ENCODE measurements around the gene CSRNP2. TPM values are rescaled to one million over a fixed set of nuclear protein-coding genes. Genes with fewer than 3 reads are reported as not detected.

The CSRNP2 gene
- total and polyA plus RNA-seq, 2 of the 13 experiments (the other 11 are each of a cell fraction or from before 2014, with no cell fraction given) = 4.8 to 7.3 TPM

GRCh38 chr12:51128919-51129318, 45.5 kb upstream of the CSRNP2 start:
- TF ChIP-seq ZBTB3 (CRISPR knock-in tag; IDR thresholded peaks at IDR 0.05; ENCODE audit: borderline replicate concordance, low read depth) = no peak
- TF ChIP-seq ZNF207 (IDR thresholded peaks at IDR 0.05; ENCODE audit: borderline replicate concordance) = no peak
- no peak for TF ChIP-seq ZNF44 (CRISPR knock-in tag; IDR thresholded peaks at IDR 0.05)
- ATAC-seq = no peak
- H2AFZ ChIP-seq (ENCODE audit: low read length) = no peak overlapping the region
- FAIRE-seq = no peak
- H3K9ac ChIP-seq (ENCODE audit: insufficient read depth, low read depth, low read length) = no peak overlapping the region
- no peaks in the 10 kb centered on the region; a peak in 1 of 5 replicates for H3K36me3 ChIP-seq (replicated peaks in 1 of 2; ENCODE audit: control insufficient read depth in 1 of 2, insufficient read depth in 2 of 2, low read length in 2 of 2)
- 92% methylated on average over 3 of the region's 3 CpGs for WGBS (ENCODE audit: low lambda C conversion rate)
- no TSS peak for BruUV-seq (replicated peaks)
- intact Hi-C loops (cut with micrococcal nuclease; ENCODE audit: unreplicated experiment) = no loop called here
- H3K79me2 ChIP-seq (ENCODE audit: insufficient read depth, low read length) = no peaks in the 10 kb centered on the region
- H3K4me3 ChIP-seq (replicated peaks in 1 of 3; ENCODE audit: insufficient read depth in 1 of 3, low read depth in 2 of 3, low read length in 3 of 3) = no peak overlapping the region
- 0 out of 2 replicates have a peak, but pooled peaks cover 9% of the 10 kb centered on the region for H3K4me1 ChIP-seq (ENCODE audit: insufficient read depth, low read length)
- in situ Hi-C loops (cut with HindIII; ENCODE audit: extremely low pct_ligation_motif_present, low pct_unique_long_range_greater_than_20kb) = no loop called here
- POLR2A ChIA-PET = no interaction called here
- H3K27ac ChIP-seq (ENCODE audit: extremely low read length, insufficient read depth, low read length) = no peak overlapping the region
- CTCF ChIA-PET (ENCODE audit: low intra/inter-chr PET ratio, low total read pairs) = no interaction called here
- H4K20me1 ChIP-seq (ENCODE audit: insufficient read depth, low read length) = no peaks in the 10 kb centered on the region
- DNase-seq (ENCODE audit: low spot score) = no peak
- H3K27me3 ChIP-seq (ENCODE audit: control insufficient read depth in 1 of 2, insufficient read depth in 2 of 2, low read length in 2 of 2) = no peaks in the 10 kb centered on the region
- no peaks in the 10 kb centered on the region for H3K9me3 ChIP-seq (ENCODE audit: low read length)
- no peak overlapping the region for H3K4me2 ChIP-seq (ENCODE audit: low read depth, low read length)

- Histone ChIP-seq H3K9me3 (ENCODE audit: low read length) (no peaks in the 10 kb centered on the region), H3K79me2 (ENCODE audit: insufficient read depth, low read length) (no peaks in the 10 kb centered on the region), H3K4me3 (replicated peaks in 1 of 3; ENCODE audit: insufficient read depth in 1 of 3, low read depth in 2 of 3, low read length in 3 of 3) (no peak overlapping the region), H3K27me3 (ENCODE audit: control insufficient read depth in 1 of 2, insufficient read depth in 2 of 2, low read length in 2 of 2) (no peaks in the 10 kb centered on the region), H3K27ac (ENCODE audit: extremely low read length, insufficient read depth, low read length) (no peak overlapping the region), H3K4me1 (ENCODE audit: insufficient read depth, low read length) (peaks cover 18% of the 10 kb centered on the region), H3K36me3 (replicated peaks in 1 of 2; ENCODE audit: control insufficient read depth in 1 of 2, insufficient read depth in 2 of 2, low read length in 2 of 2) (no peaks in the 10 kb centered on the region; a peak in 1 of 5 replicates), H4K20me1 (ENCODE audit: insufficient read depth, low read length) (no peaks in the 10 kb centered on the region), H3K9ac (ENCODE audit: insufficient read depth, low read depth, low read length) (no peak overlapping the region), H3K4me2 (ENCODE audit: low read depth, low read length) (no peak overlapping the region), H2AFZ (ENCODE audit: low read length) (no peak overlapping the region)
- intact Hi-C loops (cut with micrococcal nuclease; ENCODE audit: unreplicated experiment) = no loop called here
- ATAC-seq (no peak), FAIRE-seq (no peak), DNase-seq (ENCODE audit: low spot score) (no peak)
- TF ChIP-seq LCORL (IDR thresholded peaks at IDR 0.05) (no peak), LCORL (CRISPR knock-in tag; IDR thresholded peaks at IDR 0.05) (no peak), PPARG (CRISPR knock-in tag; conservative IDR thresholded peaks at IDR 0.05) (no peak), RNF2 (conservative IDR thresholded peaks at IDR 0.05; ENCODE audit: low read depth) (no peak), CENPT (CRISPR knock-in tag; IDR thresholded peaks at IDR 0.05; ENCODE audit: low read depth) (no peak), NFAT5 (CRISPR knock-in tag; IDR thresholded peaks at IDR 0.05) (no peak), KLF12 (CRISPR knock-in tag; IDR thresholded peaks at IDR 0.05; ENCODE audit: borderline replicate concordance) (no peak), RCOR2 (CRISPR knock-in tag; IDR thresholded peaks at IDR 0.05) (no peak), RARG (CRISPR knock-in tag; IDR thresholded peaks at IDR 0.05; ENCODE audit: low read depth) (no peak), SOX13 (IDR thresholded peaks at IDR 0.05) (no peak), SOX13 (CRISPR knock-in tag; conservative IDR thresholded peaks at IDR 0.05 in 1 of 2, IDR thresholded peaks at IDR 0.05 in 1 of 2) (no peak)
- BruUV-seq (replicated peaks) = no TSS peak
- CTCF ChIA-PET (ENCODE audit: low intra/inter-chr PET ratio, low total read pairs) = no interaction called here
- POLR2A ChIA-PET = no interaction called here
- WGBS (ENCODE audit: low lambda C conversion rate) = 96% methylated on average over 2 of the region's 2 CpGs
- in situ Hi-C loops (cut with HindIII; ENCODE audit: extremely low pct_ligation_motif_present, low pct_unique_long_range_greater_than_20kb) = no loop called here
Measured at GRCh38 chr12:51127050-51127729, 43.8 kb upstream of the CSRNP2 start.

Data from HepG2 (cell line).